H1 (cell line): ENCODE data around the gene DDA1. TPM values are rescaled to one million over a fixed set of nuclear protein-coding genes. Genes with fewer than 3 reads are reported as not detected.

Source experiments
- CTCF ChIA-PET: fragments of 300-600 bp; sonication (Branson Sonifier 250); formaldehyde crosslinking; loops from one replicate; lab custom pipeline; 2021; ENCODE audit not compliant: partially characterized antibody; lab: Charles Lee
- POLR2A ChIA-PET: fragments of 300-600 bp; sonication (Branson Sonifier 250); formaldehyde crosslinking; loops from one replicate; lab custom pipeline; 2021; ENCODE audit warnings: inconsistent platforms; ENCODE audit not compliant: partially characterized antibody; lab: Charles Lee
- DNase-seq, 2 experiments: peaks; one replicate each; pipeline versions ENCODE4 v3.0.0 to v3.0.0-alpha.2; 2010 to 2022; ENCODE audit warnings: low spot score in 2 of 2, low read depth in 1 of 2, mixed read lengths in 1 of 2
- FAIRE-seq: peaks from 2 replicates; lab custom pipeline; 2011; peaks lifted over from hg19 to GRCh38; lab: Jason Lieb, UNC
- H2AFZ ChIP-seq: 2 replicates; pipeline ENCODE4 v1.8.1; 2012; ENCODE audit warnings: low read length, inconsistent platforms
- H2AK5ac ChIP-seq: 2 replicates; pipeline ENCODE4 v1.6.1; 2013; ENCODE audit warnings: low read depth, low read length
- H2BK120ac ChIP-seq: replicated peaks from 2 replicates; pipeline ENCODE3; 2013; ENCODE audit warnings: low read depth, low read length, inconsistent platforms
- H2BK12ac ChIP-seq: 2 replicates; pipeline ENCODE4 v1.6.1; 2013; ENCODE audit warnings: low read depth, low read length
- H2BK15ac ChIP-seq: 2 replicates; pipeline ENCODE4 v1.6.1; 2013; ENCODE audit warnings: low read length
- H2BK20ac ChIP-seq: 2 replicates; pipeline ENCODE4 v1.6.1; 2013; ENCODE audit warnings: low read length
- H2BK5ac ChIP-seq: 2 replicates; pipeline ENCODE4 v1.6.1; 2013; ENCODE audit warnings: low read depth, low read length
- H3K14ac ChIP-seq: 2 replicates; pipeline ENCODE4 v1.6.1; 2013; ENCODE audit warnings: inconsistent platforms; ENCODE audit not compliant: insufficient read length
- H3K18ac ChIP-seq: 2 replicates; pipeline ENCODE4 v1.6.1; 2013; ENCODE audit warnings: low read length; ENCODE audit errors: extremely low read depth
- H3K23ac ChIP-seq: 2 replicates; pipeline ENCODE4 v1.6.1; 2013; ENCODE audit warnings: inconsistent platforms; ENCODE audit not compliant: insufficient read length
- H3K23me2 ChIP-seq: 2 replicates; pipeline ENCODE4 v1.6.1; 2013; ENCODE audit warnings: low read depth, low read length
- H3K27ac ChIP-seq: 2 replicates; pipeline ENCODE4 v1.6.1; 2011; ENCODE audit warnings: low read depth, low read length, inconsistent platforms
- H3K27me3 ChIP-seq, 4 experiments: replicated peaks in 1 of 4; 1 replicate in 1 of 4; 2 replicates in 3 of 4; pipeline versions ENCODE4 v1.6.1 to v1.8.1; 2011 to 2013; ENCODE audit warnings: low read length in 3 of 4, mild to moderate bottlenecking in 3 of 4, inconsistent platforms in 2 of 4, mixed read lengths in 2 of 4, moderate library complexity in 1 of 4; ENCODE audit not compliant: control insufficient read depth in 3 of 4, insufficient read depth in 3 of 4; ENCODE audit errors: extremely low read depth in 1 of 4
- H3K36me3 ChIP-seq, 4 experiments: 2 replicates each; pipeline versions ENCODE4 v1.6.1 to v1.8.1; 2011 to 2013; ENCODE audit warnings: mild to moderate bottlenecking in 4 of 4, low read length in 3 of 4, moderate library complexity in 2 of 4, control low read depth in 1 of 4, inconsistent platforms in 1 of 4; ENCODE audit not compliant: insufficient read depth in 4 of 4, control insufficient read depth in 2 of 4
- H3K4ac ChIP-seq: replicated peaks from 2 replicates; pipeline ENCODE3; 2013; ENCODE audit warnings: low read length, low read depth, mixed read lengths, inconsistent platforms; ENCODE audit not compliant: insufficient read length
- H3K4me1 ChIP-seq, 4 experiments: replicated peaks in 1 of 4; 1 replicate in 1 of 4; 2 replicates in 3 of 4; pipeline versions ENCODE4 v1.6.1 to v1.8.1; 2011 to 2013; ENCODE audit warnings: low read length in 3 of 4, inconsistent platforms in 2 of 4, mixed read lengths in 1 of 4; ENCODE audit not compliant: insufficient read depth in 4 of 4, control insufficient read depth in 3 of 4
- H3K4me2 ChIP-seq, 2 experiments: 2 replicates each; pipeline versions ENCODE4 v1.6.1 to v1.8.1; 2011 to 2013; ENCODE audit warnings: low read depth in 2 of 2, low read length in 2 of 2, control low read depth in 1 of 2, inconsistent platforms in 1 of 2, mild to moderate bottlenecking in 1 of 2; ENCODE audit not compliant: insufficient read depth in 1 of 2
- H3K4me3 ChIP-seq, 4 experiments: fragments of 200-600, 300-600 bp in 1 of 4; sonication (generic), shearing (Covaris generic), sonication (Bioruptor Twin) in 1 of 4; 2 replicates each; pipeline versions ENCODE4 v1.5.1 to v1.8.1; 2011 to 2016; ENCODE audit warnings: low read length in 4 of 4, low read depth in 3 of 4, control low read depth in 2 of 4, inconsistent platforms in 2 of 4, mild to moderate bottlenecking in 2 of 4, mixed read lengths in 1 of 4, moderate library complexity in 1 of 4; ENCODE audit not compliant: insufficient read depth in 2 of 4; ENCODE audit errors: extremely low read depth in 1 of 4
- H3K56ac ChIP-seq: replicated peaks from 2 replicates; pipeline ENCODE3; 2013; ENCODE audit warnings: low read depth, mild to moderate bottlenecking, mixed read lengths, low read length, inconsistent platforms; ENCODE audit not compliant: insufficient read length
- H3K79me1 ChIP-seq: 2 replicates; pipeline ENCODE4 v1.6.1; 2013; ENCODE audit warnings: low read depth, low read length, control low read depth
- H3K79me2 ChIP-seq, 2 experiments: 2 replicates each; pipeline versions ENCODE4 v1.6.1 to v1.8.1; 2012 to 2013; ENCODE audit warnings: low read length in 2 of 2, mild to moderate bottlenecking in 2 of 2, inconsistent platforms in 1 of 2; ENCODE audit not compliant: insufficient read depth in 2 of 2, control insufficient read depth in 1 of 2
- H3K9ac ChIP-seq, 4 experiments: replicated peaks in 1 of 4; 1 replicate in 1 of 4; 2 replicates in 3 of 4; pipeline versions ENCODE4 v1.6.1 to v1.8.1; 2011 to 2013; ENCODE audit warnings: low read depth in 3 of 4, low read length in 3 of 4, control low read depth in 2 of 4, mild to moderate bottlenecking in 2 of 4, moderate library complexity in 2 of 4, inconsistent platforms in 1 of 4; ENCODE audit errors: extremely low read depth in 1 of 4
- H3K9me3 ChIP-seq, 2 experiments: 2 replicates each; pipeline versions ENCODE4 v1.6.1 to v1.8.1; 2012 to 2013; ENCODE audit warnings: mild to moderate bottlenecking in 2 of 2, moderate library complexity in 2 of 2, control low read depth in 1 of 2, inconsistent platforms in 1 of 2, low read depth in 1 of 2, low read length in 1 of 2, mixed read lengths in 1 of 2; ENCODE audit not compliant: insufficient read depth in 2 of 2
- H4K20me1 ChIP-seq, 2 experiments: replicated peaks in 1 of 2; 2 replicates each; pipeline versions ENCODE3 to v1.8.1; 2011 to 2013; ENCODE audit warnings: inconsistent platforms in 2 of 2, low read length in 2 of 2, mild to moderate bottlenecking in 1 of 2; ENCODE audit not compliant: insufficient read depth in 2 of 2, control insufficient read depth in 1 of 2
- H4K5ac ChIP-seq: 2 replicates; pipeline ENCODE4 v1.6.1; 2013; ENCODE audit warnings: low read length, low read depth, mixed read lengths, inconsistent platforms; ENCODE audit not compliant: insufficient read length
- H4K8ac ChIP-seq: 2 replicates; pipeline ENCODE4 v1.8.0; 2013; ENCODE audit warnings: mild to moderate bottlenecking, moderate library complexity, low read length, inconsistent platforms; ENCODE audit not compliant: insufficient read depth; ENCODE audit errors: extremely low read depth
- H4K91ac ChIP-seq: replicated peaks from 2 replicates; pipeline ENCODE3; 2013; ENCODE audit warnings: low read length, mixed read lengths, inconsistent platforms; ENCODE audit not compliant: insufficient read length
- ASH2L ChIP-seq: fragments of 200-600, 300-600 bp; sonication (generic); IDR thresholded peaks from one replicate; pipeline ENCODE4 v1.7.1; 2017; ENCODE audit warnings: low read length
- CHD1 ChIP-seq: IDR thresholded peaks from 2 replicates; pipeline ENCODE4 v1.6.1; 2012; ENCODE audit warnings: low read depth, low read length, improper control_type of control experiment
- EGR1 ChIP-seq: IDR thresholded peaks from 2 replicates; pipeline ENCODE4 v1.6.1; 2011; ENCODE audit warnings: low read depth, low read length, borderline replicate concordance
- EZH2 ChIP-seq: fragments of 200-600 bp; sonication (generic); IDR thresholded peaks from 2 replicates; pipeline ENCODE4 v1.7.1; 2012; ENCODE audit warnings: low read depth, mild to moderate bottlenecking, moderate library complexity, low read length, inconsistent platforms; ENCODE audit not compliant: severe bottlenecking
- POLR2A ChIP-seq, 2 experiments: IDR thresholded peaks; 1 replicate in 1 of 2; 2 replicates in 1 of 2; pipeline ENCODE4 v1.6.1; 2011; ENCODE audit warnings: low read depth in 2 of 2, low read length in 2 of 2, mild to moderate bottlenecking in 2 of 2; ENCODE audit errors: control extremely low read depth in 1 of 2
- RBBP5 ChIP-seq: IDR thresholded peaks from 2 replicates; pipeline ENCODE4 v1.7.1; 2012; ENCODE audit warnings: low read depth, mild to moderate bottlenecking, inconsistent platforms, low read length, moderate library complexity, borderline replicate concordance
- SIN3A ChIP-seq, 2 experiments: IDR thresholded peaks in 1 of 2; conservative IDR thresholded peaks in 1 of 2; 2 replicates each; pipeline ENCODE4 v1.6.1; 2011 to 2012; ENCODE audit warnings: low read length in 2 of 2, improper control_type of control experiment in 1 of 2, low read depth in 1 of 2, mild to moderate bottlenecking in 1 of 2
- SP4 ChIP-seq: IDR thresholded peaks from 2 replicates; pipeline ENCODE4 v1.6.1; 2012; ENCODE audit warnings: low read length, inconsistent platforms
- TBP ChIP-seq: IDR thresholded peaks from 2 replicates; pipeline ENCODE4 v1.6.1; 2011; ENCODE audit warnings: low read depth, low read length, improper control_type of control experiment
- TCF12 ChIP-seq: IDR thresholded peaks from 2 replicates; pipeline ENCODE4 v1.6.1; 2011; ENCODE audit warnings: low read depth, mild to moderate bottlenecking, low read length
- TEAD4 ChIP-seq: IDR thresholded peaks from 2 replicates; pipeline ENCODE4 v1.6.1; 2012; ENCODE audit warnings: low read depth, low read length, inconsistent platforms, mixed read lengths
- WGBS, 2 experiments: shearing (Covaris generic) in 1 of 2; methylation state at CpG; one replicate each; pipeline versions ENCODE4 v1.1.6 to v1.1.7; 2013 to 2015; ENCODE audit warnings: low lambda C conversion rate in 2 of 2, mixed read lengths in 2 of 2, inconsistent platforms in 1 of 2, low coverage in 1 of 2, missing lambda C conversion rate in 1 of 2; ENCODE audit not compliant: insufficient replicate concordance in 2 of 2, insufficient coverage in 1 of 2, insufficient read length in 1 of 2; ENCODE audit errors: extremely low coverage in 1 of 2, missing lambda C conversion rate in 1 of 2; 5-methylcytosine and 5-hydroxymethylcytosine counted together
- polyA plus RNA-seq, 7 experiments: library from polyadenylated mRNA; depleted of rRNA in 3 of 7; stranded (reverse) in 5 of 7; unstranded in 2 of 7; fragments of >200 nt in 5 of 7; fragments of 200-250 nt in 2 of 7; gene quantifications; 1 replicate in 5 of 7; 2 replicates in 1 of 7; 4 replicates in 1 of 7; pipeline versions ENCODE4 v1.2.1 to v1.2.3, GENCODE V29; 2011 to 2013; ENCODE audit warnings: missing spikeins in 2 of 7, mixed read lengths in 2 of 7
- total RNA-seq: library from RNA; stranded (reverse); fragmentation: NEBNext Ultra II Directional; extraction: Animal tissue kit (Norgen Biotek cat#: 25700); gene quantifications from 2 replicates; pipeline ENCODE4 v1.2.1, GENCODE V29; 2021
- TF ChIP-seq, protein P1 (sequence below): IDR thresholded peaks from 2 replicates; pipeline ENCODE4 v1.6.1; 2011; ENCODE audit warnings: low read length, improper control_type of control experiment
- TF ChIP-seq, protein P2 (sequence below): IDR thresholded peaks from 2 replicates; pipeline ENCODE4 v1.6.1; 2012; ENCODE audit warnings: inconsistent platforms

The DDA1 gene
- total and polyA plus RNA-seq, 2 of the 8 experiments (the other 6 are each of a cell fraction or from before 2014, with no cell fraction given) = 29.2 to 34.5 TPM

DNA sequence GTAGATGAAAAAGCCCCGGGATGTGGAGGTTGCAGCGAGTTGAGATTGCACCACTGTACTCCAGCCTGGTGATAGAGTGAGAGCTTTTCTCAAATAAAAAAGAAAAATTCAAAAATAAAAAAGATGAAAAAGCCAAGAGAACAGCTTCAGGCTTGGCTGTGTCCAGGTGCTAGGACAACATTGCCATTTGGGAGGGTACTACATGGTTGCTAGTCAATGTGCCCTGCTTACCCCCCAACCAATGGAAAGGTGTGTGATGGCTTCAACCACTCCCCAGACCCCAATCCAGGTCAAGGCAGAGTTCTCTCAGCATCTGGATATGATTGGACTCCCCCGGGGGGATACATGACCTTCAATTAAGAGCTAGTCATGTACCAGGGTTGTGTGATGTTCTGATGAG, 29.9 kb upstream of the DDA1 start:
- 94% methylated on average over 3 of the region's 3 CpGs; no CpG with 5 or more reads in 1 of the 2 experiments for WGBS, 2 experiments
- Histone ChIP-seq H3K56ac (no peak overlapping the region), H3K4ac (no peak overlapping the region)
- TF ChIP-seq RBBP5 (no peak), CHD1 (no peak), EGR1 (no peak), SP4 (no peak), TCF12 (no peak), TEAD4 (no peak), SIN3A (conservative IDR thresholded peaks at IDR 0.05 in 1 of 2, IDR thresholded peaks at IDR 0.05 in 1 of 2; ENCODE audit: low read depth in 1 of 2, low read length in 2 of 2) (no peak), ASH2L (no peak), TBP (no peak), POLR2A (IDR thresholded peaks at IDR 0.05; ENCODE audit: control extremely low read depth in 1 of 2, low read depth in 2 of 2, low read length in 2 of 2) (no peak), EZH2 (no peak)
- TF ChIP-seq, protein P1, sequence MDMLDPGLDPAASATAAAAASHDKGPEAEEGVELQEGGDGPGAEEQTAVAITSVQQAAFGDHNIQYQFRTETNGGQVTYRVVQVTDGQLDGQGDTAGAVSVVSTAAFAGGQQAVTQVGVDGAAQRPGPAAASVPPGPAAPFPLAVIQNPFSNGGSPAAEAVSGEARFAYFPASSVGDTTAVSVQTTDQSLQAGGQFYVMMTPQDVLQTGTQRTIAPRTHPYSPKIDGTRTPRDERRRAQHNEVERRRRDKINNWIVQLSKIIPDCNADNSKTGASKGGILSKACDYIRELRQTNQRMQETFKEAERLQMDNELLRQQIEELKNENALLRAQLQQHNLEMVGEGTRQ = no peak
- TF ChIP-seq, protein P2, sequence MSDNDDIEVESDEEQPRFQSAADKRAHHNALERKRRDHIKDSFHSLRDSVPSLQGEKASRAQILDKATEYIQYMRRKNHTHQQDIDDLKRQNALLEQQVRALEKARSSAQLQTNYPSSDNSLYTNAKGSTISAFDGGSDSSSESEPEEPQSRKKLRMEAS = no peak

More for the DNA sequence above, 29.9 kb upstream of the DDA1 start:
- H3K4me3 ChIP-seq = no peak overlapping the region
- no peak overlapping the region for H2BK20ac ChIP-seq
- H3K27ac ChIP-seq = no peak overlapping the region
- H3K79me2 ChIP-seq = no peaks in the 10 kb centered on the region
- H2BK5ac ChIP-seq = no peak overlapping the region
- DNase-seq (no peak), FAIRE-seq (no peak)
- H2AFZ ChIP-seq = no peak overlapping the region
- peaks cover 0 to 2% of the 10 kb centered on the region in 2 experiments for H4K20me1 ChIP-seq
- no peak overlapping the region for H3K9ac ChIP-seq
- no peak overlapping the region for H2BK12ac ChIP-seq
- H4K8ac ChIP-seq = no peak overlapping the region
- no peaks in the 10 kb centered on the region; the same call in 1 of the 2 replicates for H3K23me2 ChIP-seq
- no peak overlapping the region for H2BK120ac ChIP-seq
- no peaks in the 10 kb centered on the region for H3K79me1 ChIP-seq
- no peak overlapping the region for H2AK5ac ChIP-seq
- H3K14ac ChIP-seq = no peak overlapping the region
- H4K91ac ChIP-seq = no peak overlapping the region
- no peak overlapping the region for H2BK15ac ChIP-seq
- ChIA-PET POLR2A (interaction anchor here (0.6 to 9.0 kb wide), 7 partner anchors 11 to 239 kb away, joined by 3 to 113 read pairs (median 4); partner anchors contain the start of genes BABAM1, OCEL1 and USHBP1), CTCF (interaction anchor here (1.4 to 5.7 kb wide), 5 partner anchors 9 to 79 kb away, joined by 3 to 56 read pairs (median 4); no protein-coding TSS in a partner anchor)
- H3K18ac ChIP-seq = no peak overlapping the region
- no peak overlapping the region for H3K23ac ChIP-seq
- peaks cover 0 to 3% (median 0%) of the 10 kb centered on the region in 4 experiments; a peak in 3 of 7 replicates for H3K27me3 ChIP-seq
- no peak overlapping the region for H3K4me2 ChIP-seq
- no peak overlapping the region for H4K5ac ChIP-seq
- H3K36me3 ChIP-seq = peaks cover 0 to 22% (median 10%) of the 10 kb centered on the region in 4 experiments; a peak in 6 of 8 replicates
- H3K9me3 ChIP-seq = no peaks in the 10 kb centered on the region
- peaks cover 0 to 3% (median under 1%) of the 10 kb centered on the region in 4 experiments; a peak in 3 of 7 replicates for H3K4me1 ChIP-seq
